K562 (cell line): ENCODE measurements around the gene CRX.
A peak's percentile ranks its signal among the peaks of the same experiment; 100 is the strongest.

Source experiments
- CBX1 ChIP-seq: sonication (generic); IDR thresholded peaks from 2 replicates; pipeline ENCODE4 v1.6.1; 2016; ENCODE audit warnings: antibody characterized with exemption, low read depth, mild to moderate bottlenecking
- CTCF ChIP-seq, 3 experiments: IDR thresholded peaks in 2 of 3; conservative IDR thresholded peaks in 1 of 3; 2 replicates each; pipeline ENCODE4 v1.5.1; 2011 to 2012; ENCODE audit warnings: low read length in 3 of 3, mild to moderate bottlenecking in 3 of 3, control low read depth in 2 of 3, improper control_type of control experiment in 1 of 3, inconsistent platforms in 1 of 3, low read depth in 1 of 3, mixed read lengths in 1 of 3, moderate library complexity in 1 of 3; ENCODE audit not compliant: insufficient read depth in 2 of 3
- MAX ChIP-seq: sonication (generic); formaldehyde crosslinking; IDR thresholded peaks from 2 replicates; pipeline ENCODE4 v1.9.0; 2022; ENCODE audit warnings: mild to moderate bottlenecking, missing genetic modification reagents
- MYNN ChIP-seq, 2 experiments: sonication (generic); formaldehyde crosslinking in 1 of 2; IDR thresholded peaks; 2 replicates each; pipeline versions ENCODE4 v1.5.0 to v1.6.1; 2016 to 2020; ENCODE audit warnings: antibody characterized with exemption in 1 of 2, missing genetic modification reagents in 1 of 2
- POLR2A ChIP-seq: fragments of 450-650 bp; conservative IDR thresholded peaks from 2 replicates; pipeline ENCODE4 v1.6.1; 2016
- SETDB1 ChIP-seq: IDR thresholded peaks from one replicate; pipeline ENCODE4 v1.6.1; 2012; ENCODE audit warnings: low read length, control low read depth, inconsistent platforms
- SFPQ ChIP-seq: fragments of 200-400 bp; formaldehyde crosslinking; IDR thresholded peaks from 2 replicates; pipeline ENCODE4 v1.6.1; 2017; ENCODE audit warnings: mild to moderate bottlenecking, low read depth, low read length, moderate library complexity
- USF2 ChIP-seq: sonication (generic); formaldehyde crosslinking; IDR thresholded peaks from 2 replicates; pipeline ENCODE4 v1.5.0; 2020; ENCODE audit warnings: missing genetic modification reagents
- ZNF436 ChIP-seq: fragments of 250-450, 450-650 bp; sonication (Bioruptor Pico); formaldehyde crosslinking; IDR thresholded peaks from 2 replicates; pipeline ENCODE4 v1.7.0; 2020; ENCODE audit warnings: mild to moderate bottlenecking

- no peak for TF ChIP-seq POLR2A
- no peak for TF ChIP-seq MYNN (IDR thresholded peaks at IDR 0.05)
- no peak for TF ChIP-seq MYNN (CRISPR knock-in tag; IDR thresholded peaks at IDR 0.05)
- 0 out of 2 replicates have a peak, but pooled peaks have one; percentile 30 for TF ChIP-seq CBX1
- TF ChIP-seq ZNF436 (CRISPR knock-in tag) = no peak
- no peak for TF ChIP-seq USF2 (CRISPR knock-in tag)
- TF ChIP-seq SETDB1 = no peak
- no peak for TF ChIP-seq MAX (CRISPR knock-in tag)
- no peak for TF ChIP-seq SFPQ
- peak; percentile 44 to 52 (median 50); a peak in 5 of 6 replicates for TF ChIP-seq CTCF (IDR thresholded peaks at IDR 0.05 in 2 of 3, conservative IDR thresholded peaks at IDR 0.05 in 1 of 3; ENCODE audit: insufficient read depth in 2 of 3, low read depth in 1 of 3, low read length in 3 of 3)
These were observed 27.2 kb upstream of the CRX start for GRCh38 chr19:47794526-47794925.
